Prostate gland (tissue), 2 donors: ENCODE measurements around the gene KLK1. TPM values are rescaled to one million over a fixed set of nuclear protein-coding genes. Genes with fewer than 3 reads are reported as not detected.
A peak's percentile ranks its signal among the peaks of the same experiment; 100 is the strongest.

Source experiments
- DNase-seq: peaks from one replicate; pipeline ENCODE4 v3.0.0-alpha.2; 2019; ENCODE audit warnings: low spot score
- H3K27ac ChIP-seq, 2 donors: fragments of 200-600 bp; sonication (generic); 2 replicates each; pipeline ENCODE4 v1.5.1; 2017 to 2019
- H3K27me3 ChIP-seq: fragments of 200-600 bp; sonication (generic); replicated peaks from 2 replicates; pipeline ENCODE4 v1.5.1; 2019; ENCODE audit not compliant: insufficient read depth
- H3K36me3 ChIP-seq, 2 donors: fragments of 200-600 bp; sonication (generic); 1 replicate in 1 of 2; 2 replicates in 1 of 2; pipeline versions ENCODE4 v1.5.1 to v1.8.1; 2017 to 2019
- H3K4me1 ChIP-seq: fragments of 200-600 bp; sonication (generic); replicated peaks from 2 replicates; pipeline ENCODE4 v1.5.1; 2019
- H3K4me3 ChIP-seq, 2 donors: fragments of 200-600 bp; sonication (generic); 2 replicates each; pipeline ENCODE4 v1.5.1; 2017 to 2019
- H3K9me3 ChIP-seq: fragments of 200-600 bp; sonication (generic); 2 replicates; pipeline ENCODE4 v1.5.1; 2017
- POLR2A ChIP-seq: fragments of 450-650 bp; IDR thresholded peaks from one replicate; pipeline ENCODE4 v1.6.1; 2016; ENCODE audit warnings: antibody characterized with exemption, mild to moderate bottlenecking
- POLR2AphosphoS5 ChIP-seq: sonication (generic); formaldehyde crosslinking; IDR thresholded peaks from one replicate; pipeline ENCODE4 v1.6.1; 2017; ENCODE audit warnings: antibody characterized with exemption
- WGBS: methylation state at CpG from one replicate; pipeline ENCODE4 v1.1.5; 2018; 5-methylcytosine and 5-hydroxymethylcytosine counted together
- intact Hi-C: fragments of 100-400 bp; cut with DNase I; formaldehyde crosslinking; loops from one replicate; pipeline ENCODE4 v1.14.2; 2022
- total RNA-seq, 2 donors: library from RNA; depleted of rRNA; stranded (reverse); fragments of >200 nt; gene quantifications; one replicate each; pipeline ENCODE4 v1.1.0, GENCODE V29; 2016
- TF ChIP-seq, protein P1 (sequence below), 4 experiments: fragments of 200-600 bp in 2 of 4; fragments of 450-650 bp in 2 of 4; sonication (generic) in 2 of 4; IDR thresholded peaks; 1 replicate in 3 of 4; 2 replicates in 1 of 4; pipeline ENCODE4 v1.5.1; 2016 to 2019; ENCODE audit warnings: antibody characterized with exemption in 4 of 4, mild to moderate bottlenecking in 2 of 4, moderate library complexity in 2 of 4

The KLK1 gene
- total RNA-seq, 2 donors from 2014 or later, result 8.3 to 45.2 TPM

DNA sequence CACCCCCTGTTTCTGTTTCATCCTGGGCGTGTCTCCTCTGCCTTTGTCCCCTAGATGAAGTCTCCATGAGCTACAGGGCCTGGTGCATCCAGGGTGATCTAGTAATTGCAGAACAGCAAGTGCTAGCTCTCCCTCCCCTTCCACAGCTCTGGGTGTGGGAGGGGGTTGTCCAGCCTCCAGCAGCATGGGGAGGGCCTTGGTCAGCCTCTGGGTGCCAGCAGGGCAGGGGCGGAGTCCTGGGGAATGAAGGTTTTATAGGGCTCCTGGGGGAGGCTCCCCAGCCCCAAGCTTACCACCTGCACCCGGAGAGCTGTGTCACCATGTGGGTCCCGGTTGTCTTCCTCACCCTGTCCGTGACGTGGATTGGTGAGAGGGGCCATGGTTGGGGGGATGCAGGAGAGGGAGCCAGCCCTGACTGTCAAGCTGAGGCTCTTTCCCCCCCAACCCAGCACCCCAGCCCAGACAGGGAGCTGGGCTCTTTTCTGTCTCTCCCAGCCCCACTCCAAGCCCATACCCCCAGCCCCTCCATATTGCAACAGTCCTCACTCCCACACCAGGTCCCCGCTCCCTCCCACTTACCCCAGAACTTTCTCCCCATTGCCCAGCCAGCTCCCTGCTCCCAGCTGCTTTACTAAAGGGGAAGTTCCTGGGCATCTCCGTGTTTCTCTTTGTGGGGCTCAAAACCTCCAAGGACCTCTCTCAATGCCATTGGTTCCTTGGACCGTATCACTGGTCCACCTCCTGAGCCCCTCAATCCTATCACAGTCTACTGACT, 31.2 kb upstream of the KLK1 start, which contains the start of gene KLK3:
Gene KLK3, plus strand, starts transcription at position 280 of the 775 bp plus-strand sequence. Its CDS starts 41 bp downstream, at position 321.
- Histone ChIP-seq H3K27ac (peak within 1 kb of the TSS; percentile 97 to 98), H3K27me3 (no peaks in the 10 kb centered on the region), H3K9me3 (no peaks in the 10 kb centered on the region), H3K4me3 (peak within 1 kb of the TSS; percentile 54 to 61), H3K36me3 (peaks cover 0 to 10% of the 10 kb centered on the region in 2 donors), H3K4me1 (no peaks in the 10 kb centered on the region)
- TF ChIP-seq POLR2AphosphoS5, result peak; percentile 86
- TF ChIP-seq, protein P1, sequence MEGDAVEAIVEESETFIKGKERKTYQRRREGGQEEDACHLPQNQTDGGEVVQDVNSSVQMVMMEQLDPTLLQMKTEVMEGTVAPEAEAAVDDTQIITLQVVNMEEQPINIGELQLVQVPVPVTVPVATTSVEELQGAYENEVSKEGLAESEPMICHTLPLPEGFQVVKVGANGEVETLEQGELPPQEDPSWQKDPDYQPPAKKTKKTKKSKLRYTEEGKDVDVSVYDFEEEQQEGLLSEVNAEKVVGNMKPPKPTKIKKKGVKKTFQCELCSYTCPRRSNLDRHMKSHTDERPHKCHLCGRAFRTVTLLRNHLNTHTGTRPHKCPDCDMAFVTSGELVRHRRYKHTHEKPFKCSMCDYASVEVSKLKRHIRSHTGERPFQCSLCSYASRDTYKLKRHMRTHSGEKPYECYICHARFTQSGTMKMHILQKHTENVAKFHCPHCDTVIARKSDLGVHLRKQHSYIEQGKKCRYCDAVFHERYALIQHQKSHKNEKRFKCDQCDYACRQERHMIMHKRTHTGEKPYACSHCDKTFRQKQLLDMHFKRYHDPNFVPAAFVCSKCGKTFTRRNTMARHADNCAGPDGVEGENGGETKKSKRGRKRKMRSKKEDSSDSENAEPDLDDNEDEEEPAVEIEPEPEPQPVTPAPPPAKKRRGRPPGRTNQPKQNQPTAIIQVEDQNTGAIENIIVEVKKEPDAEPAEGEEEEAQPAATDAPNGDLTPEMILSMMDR (IDR thresholded peaks at IDR 0.05), result no peak
- DNase-seq, result peak; percentile 80
- intact Hi-C loops, result no loop called here
- 46% methylated on average over 9 of the region's 9 CpGs for WGBS

DNA sequence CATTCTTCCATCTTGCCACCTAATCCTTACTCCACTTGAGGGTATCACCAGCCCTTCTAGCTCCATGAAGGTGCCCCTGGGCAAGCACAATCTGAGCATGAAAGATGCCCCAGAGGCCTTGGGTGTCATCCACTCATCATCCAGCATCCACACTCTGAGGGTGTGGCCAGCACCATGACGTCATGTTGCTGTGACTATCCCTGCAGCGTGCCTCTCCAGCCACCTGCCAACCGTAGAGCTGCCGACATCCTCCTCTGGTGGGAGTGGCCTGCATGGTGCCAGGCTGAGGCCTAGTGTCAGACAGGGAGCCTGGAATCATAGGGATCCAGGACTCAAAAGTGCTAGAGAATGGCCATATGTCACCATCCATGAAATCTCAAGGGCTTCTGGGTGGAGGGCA, 28.0 kb upstream of the KLK1 start:
- Histone ChIP-seq H3K4me3 (no peak overlapping the region), H3K27ac (peak overlapping the region; percentile 97 to 98), H3K9me3 (no peaks in the 10 kb centered on the region), H3K36me3 (no peaks in the 10 kb centered on the region), H3K4me1 (no peaks in the 10 kb centered on the region), H3K27me3 (no peaks in the 10 kb centered on the region)
- 67% methylated on average over 4 of the region's 4 CpGs for WGBS
- intact Hi-C loops, result no loop called here
- TF ChIP-seq POLR2A, result no peak
- TF ChIP-seq POLR2AphosphoS5, result peak; percentile 27
- DNase-seq, result no peak

DNA sequence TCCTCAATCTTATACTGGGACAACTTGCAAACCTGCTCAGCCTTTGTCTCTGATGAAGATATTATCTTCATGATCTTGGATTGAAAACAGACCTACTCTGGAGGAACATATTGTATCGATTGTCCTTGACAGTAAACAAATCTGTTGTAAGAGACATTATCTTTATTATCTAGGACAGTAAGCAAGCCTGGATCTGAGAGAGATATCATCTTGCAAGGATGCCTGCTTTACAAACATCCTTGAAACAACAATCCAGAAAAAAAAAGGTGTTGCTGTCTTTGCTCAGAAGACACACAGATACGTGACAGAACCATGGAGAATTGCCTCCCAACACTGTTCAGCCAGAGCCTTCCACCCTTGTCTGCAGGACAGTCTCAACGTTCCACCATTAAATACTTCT, 27.2 kb upstream of the KLK1 start:
- 14% methylated on average over 3 of the region's 3 CpGs for WGBS
- DNase-seq, result no peak
- Histone ChIP-seq H3K4me3 (no peak overlapping the region), H3K27ac (peak overlapping the region; percentile 97 to 98), H3K4me1 (no peaks in the 10 kb centered on the region), H3K27me3 (no peaks in the 10 kb centered on the region), H3K9me3 (no peaks in the 10 kb centered on the region), H3K36me3 (no peaks in the 10 kb centered on the region)
- intact Hi-C loops, result no loop called here
- peak; percentile 89 for TF ChIP-seq POLR2AphosphoS5
- TF ChIP-seq, protein P1 (IDR thresholded peaks at IDR 0.05), result no peak

DNA sequence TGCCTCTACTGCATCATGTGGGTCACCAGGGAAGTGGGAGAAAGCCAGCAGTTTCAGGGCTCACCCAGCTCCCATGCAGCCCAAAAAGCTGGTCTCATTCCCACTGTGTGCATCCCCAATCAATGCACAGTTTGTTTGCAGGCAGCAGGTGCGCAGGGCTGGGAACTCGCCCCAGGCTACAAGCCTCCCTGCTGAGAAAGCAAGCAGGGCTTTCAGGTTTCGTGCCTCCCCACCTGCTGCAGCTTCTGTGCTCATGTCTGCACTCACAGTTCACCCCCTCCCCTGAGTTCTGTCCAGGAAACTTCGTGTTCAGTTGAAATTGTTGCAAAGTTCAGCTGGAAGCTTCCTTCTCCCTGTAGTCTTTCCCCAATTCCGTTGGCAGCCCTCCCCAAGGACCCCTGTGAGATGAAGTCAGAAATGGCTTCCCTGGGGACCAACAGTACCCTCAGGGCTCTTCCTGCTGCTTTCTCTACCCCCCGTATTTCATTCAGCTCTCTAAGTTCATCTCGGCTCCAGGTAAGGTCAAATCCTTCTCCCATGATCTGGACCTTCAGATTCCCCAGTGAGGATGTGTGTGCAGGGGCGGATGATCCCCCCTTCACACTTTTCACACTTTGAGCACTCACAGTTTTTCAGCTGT, 20.8 kb upstream of the KLK1 start:
- TF ChIP-seq POLR2A (no peak), POLR2AphosphoS5 (no peak)
- TF ChIP-seq, protein P1 (IDR thresholded peaks at IDR 0.05), result no peak

DNA sequence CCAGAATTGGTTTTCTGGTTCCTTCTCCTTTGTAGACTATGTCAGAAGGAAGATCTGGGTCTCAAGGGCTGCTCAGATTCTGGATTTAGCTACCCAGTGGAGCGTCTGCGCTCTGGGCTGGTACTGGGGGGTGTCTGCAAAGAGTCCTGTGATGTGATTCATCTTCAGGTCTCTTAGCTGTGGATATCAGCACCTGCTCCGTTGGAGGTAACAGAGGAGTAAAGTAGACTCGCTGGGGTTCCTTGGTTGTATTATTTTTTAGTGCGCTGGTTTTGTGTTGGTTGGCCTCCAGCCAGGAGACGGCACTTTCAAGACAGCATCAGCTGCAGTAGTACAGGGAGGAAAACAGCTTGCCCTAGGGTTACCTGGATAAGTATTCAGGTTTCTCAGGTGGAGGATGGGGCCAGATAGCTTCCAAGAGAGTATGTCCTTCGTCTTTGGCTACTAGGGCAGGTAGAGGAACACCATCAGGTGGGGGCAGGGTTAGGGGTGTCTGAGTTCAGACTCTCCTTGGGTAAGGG, 20.2 kb upstream of the KLK1 start:
- Histone ChIP-seq H3K9me3 (no peaks in the 10 kb centered on the region), H3K36me3 (no peaks in the 10 kb centered on the region), H3K27me3 (no peaks in the 10 kb centered on the region), H3K27ac (peak overlapping the region; percentile 92), H3K4me3 (no peak overlapping the region), H3K4me1 (no peaks in the 10 kb centered on the region)
- 80% methylated on average over 7 of the region's 7 CpGs for WGBS
- DNase-seq, result no peak
- intact Hi-C loops, result no loop called here
- TF ChIP-seq, protein P1 (IDR thresholded peaks at IDR 0.05), result no peak
- no peak for TF ChIP-seq POLR2AphosphoS5
- no peak for TF ChIP-seq POLR2A

More for the DNA sequence above, 20.8 kb upstream of the KLK1 start:
- H3K4me3 ChIP-seq, result no peak overlapping the region
- H3K36me3 ChIP-seq, result no peaks in the 10 kb centered on the region
- 70% methylated on average over 8 of the region's 8 CpGs for WGBS
- H3K27ac ChIP-seq, result peak overlapping the region; percentile 92
- intact Hi-C loops, result no loop called here
- no peaks in the 10 kb centered on the region for H3K9me3 ChIP-seq
- DNase-seq, result no peak
- H3K27me3 ChIP-seq, result no peaks in the 10 kb centered on the region
- H3K4me1 ChIP-seq, result no peaks in the 10 kb centered on the region
